ENCODE results near the gene KMO.

The KMO gene

GRCh38 chr1:241611736-241612135 lies 79.6 kb downstream of the KMO start:
- no peaks in the 10 kb centered on the region for H3K27me3 ChIP-seq (ENCODE audit: insufficient read depth, poor library complexity, severe bottlenecking)
- TF ChIP-seq, protein P1, sequence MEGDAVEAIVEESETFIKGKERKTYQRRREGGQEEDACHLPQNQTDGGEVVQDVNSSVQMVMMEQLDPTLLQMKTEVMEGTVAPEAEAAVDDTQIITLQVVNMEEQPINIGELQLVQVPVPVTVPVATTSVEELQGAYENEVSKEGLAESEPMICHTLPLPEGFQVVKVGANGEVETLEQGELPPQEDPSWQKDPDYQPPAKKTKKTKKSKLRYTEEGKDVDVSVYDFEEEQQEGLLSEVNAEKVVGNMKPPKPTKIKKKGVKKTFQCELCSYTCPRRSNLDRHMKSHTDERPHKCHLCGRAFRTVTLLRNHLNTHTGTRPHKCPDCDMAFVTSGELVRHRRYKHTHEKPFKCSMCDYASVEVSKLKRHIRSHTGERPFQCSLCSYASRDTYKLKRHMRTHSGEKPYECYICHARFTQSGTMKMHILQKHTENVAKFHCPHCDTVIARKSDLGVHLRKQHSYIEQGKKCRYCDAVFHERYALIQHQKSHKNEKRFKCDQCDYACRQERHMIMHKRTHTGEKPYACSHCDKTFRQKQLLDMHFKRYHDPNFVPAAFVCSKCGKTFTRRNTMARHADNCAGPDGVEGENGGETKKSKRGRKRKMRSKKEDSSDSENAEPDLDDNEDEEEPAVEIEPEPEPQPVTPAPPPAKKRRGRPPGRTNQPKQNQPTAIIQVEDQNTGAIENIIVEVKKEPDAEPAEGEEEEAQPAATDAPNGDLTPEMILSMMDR (IDR thresholded peaks at IDR 0.05; ENCODE audit: poor library complexity, severe bottlenecking), result no peak

DNA sequence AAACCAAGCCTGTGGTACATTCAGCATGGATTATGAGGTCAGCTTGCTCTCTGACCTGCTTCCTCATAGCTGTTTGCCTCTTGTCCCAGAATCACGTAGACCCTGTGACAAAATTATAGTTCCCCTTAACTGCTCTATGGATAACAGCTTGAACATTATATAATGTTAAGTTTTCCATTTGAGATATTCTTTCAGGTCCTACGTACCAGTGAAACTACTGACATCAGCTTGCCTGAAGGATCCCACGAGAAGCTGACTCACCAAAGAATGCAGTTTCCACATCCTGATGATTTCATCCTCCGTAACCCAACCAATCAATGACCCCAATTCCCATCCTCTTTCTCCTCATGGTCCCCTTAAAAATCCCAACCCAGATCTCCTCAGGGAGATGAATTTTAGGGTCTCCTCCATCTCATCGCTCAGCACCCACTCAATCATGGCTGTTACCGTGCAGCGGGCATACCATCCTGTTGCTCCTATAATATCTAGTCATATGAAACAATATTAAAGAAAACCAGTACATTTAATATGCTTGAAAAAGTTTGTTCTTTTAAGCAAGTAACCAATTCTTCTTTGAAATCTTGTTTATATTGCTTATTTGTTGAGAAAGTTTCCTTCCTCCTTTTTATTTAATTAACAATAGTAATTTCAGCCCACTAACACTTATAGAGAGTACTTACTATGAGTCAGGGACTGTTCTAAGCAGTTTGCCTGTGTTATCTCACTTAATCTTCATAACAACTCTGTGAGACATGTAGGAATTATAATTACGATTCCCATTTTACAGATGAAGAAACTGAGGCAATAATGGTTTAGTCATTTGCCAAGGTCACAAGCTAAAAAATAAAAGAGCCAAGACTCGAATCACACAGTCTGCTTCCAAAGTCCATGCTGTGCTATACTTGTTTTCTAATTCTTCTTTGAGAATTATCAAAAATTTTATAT lies 80.6 kb downstream of the KMO start:
- no peaks in the 10 kb centered on the region for H3K27me3 ChIP-seq (ENCODE audit: insufficient read depth, poor library complexity, severe bottlenecking)
- H3K36me3 ChIP-seq (ENCODE audit: low read depth), result no peaks in the 10 kb centered on the region
- H3K27ac ChIP-seq (ENCODE audit: poor library complexity, severe bottlenecking), result peak overlapping the region; percentile 41
- no peak for DNase-seq (ENCODE audit: low spot score)
- peaks cover 32% of the 10 kb centered on the region for H3K4me1 ChIP-seq (ENCODE audit: insufficient read depth, poor library complexity, severe bottlenecking)
- TF ChIP-seq, protein P1 (IDR thresholded peaks at IDR 0.05; ENCODE audit: poor library complexity, severe bottlenecking), result no peak
- ATAC-seq (ENCODE audit: low read depth), result peak; percentile 36; the same call in 1 of the 3 replicates
- no peak overlapping the region for H3K4me3 ChIP-seq (ENCODE audit: severe bottlenecking)
- no peaks in the 10 kb centered on the region for H3K9me3 ChIP-seq (ENCODE audit: severe bottlenecking)

More at GRCh38 chr1:241611736-241612135, 79.6 kb downstream of the KMO start:
- Histone ChIP-seq H3K36me3 (ENCODE audit: low read depth) (no peaks in the 10 kb centered on the region), H3K9me3 (ENCODE audit: severe bottlenecking) (no peaks in the 10 kb centered on the region), H3K4me1 (ENCODE audit: insufficient read depth, poor library complexity, severe bottlenecking) (peaks cover 42% of the 10 kb centered on the region), H3K27ac (ENCODE audit: poor library complexity, severe bottlenecking) (peak overlapping the region; percentile 41), H3K4me3 (ENCODE audit: severe bottlenecking) (no peak overlapping the region)
- ATAC-seq (ENCODE audit: low read depth) (no peak), DNase-seq (ENCODE audit: low spot score) (no peak)

DNA sequence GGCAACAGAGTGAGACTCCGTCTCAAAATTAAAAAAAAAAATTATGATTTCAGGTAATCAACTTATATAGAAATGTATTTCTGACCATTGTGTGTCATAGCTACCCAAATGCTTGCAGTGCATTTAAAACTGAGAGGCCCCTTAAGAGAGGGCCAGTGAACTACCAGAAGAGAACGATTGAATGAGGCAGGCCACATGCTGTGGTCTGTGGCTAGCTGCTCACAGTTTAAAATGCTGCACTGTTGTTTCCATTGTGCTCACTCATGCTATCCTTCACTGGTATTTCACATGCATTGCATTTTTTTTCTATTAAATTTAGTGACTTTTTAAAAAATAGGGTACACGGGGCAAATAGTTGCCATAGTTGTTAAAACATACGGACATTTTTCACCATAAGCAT lies 82.0 kb downstream of the KMO start:
- ATAC-seq (ENCODE audit: low read depth), result no peak
- Histone ChIP-seq H3K27ac (ENCODE audit: poor library complexity, severe bottlenecking) (no peak overlapping the region), H3K36me3 (ENCODE audit: low read depth) (no peaks in the 10 kb centered on the region), H3K9me3 (ENCODE audit: severe bottlenecking) (no peaks in the 10 kb centered on the region), H3K4me3 (ENCODE audit: severe bottlenecking) (no peak overlapping the region), H3K27me3 (ENCODE audit: insufficient read depth, poor library complexity, severe bottlenecking) (no peaks in the 10 kb centered on the region), H3K4me1 (ENCODE audit: insufficient read depth, poor library complexity, severe bottlenecking) (peaks cover 21% of the 10 kb centered on the region)
- no peak for DNase-seq (ENCODE audit: low spot score)
- TF ChIP-seq, protein P1 (IDR thresholded peaks at IDR 0.05; ENCODE audit: poor library complexity, severe bottlenecking), result no peak

DNA sequence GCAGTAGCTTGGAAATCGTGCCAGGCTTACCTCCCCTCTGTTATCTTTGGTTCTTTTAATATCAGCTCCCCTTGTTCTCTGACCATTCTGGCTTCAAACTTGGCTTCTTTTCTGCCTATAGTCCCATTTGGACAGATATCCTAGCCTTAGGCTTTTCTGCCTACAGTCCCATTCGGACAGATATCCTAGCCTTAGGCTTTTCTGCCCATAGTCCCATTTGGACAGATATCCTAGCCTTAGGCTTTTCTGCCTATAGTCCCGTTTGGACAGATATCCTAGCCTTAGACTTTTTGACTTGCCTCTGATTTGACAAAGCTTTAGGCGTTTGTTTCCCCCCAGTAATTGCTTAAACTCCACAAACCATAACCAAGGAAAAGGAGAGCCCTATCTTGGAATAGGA lies 82.4 kb downstream of the KMO start:
- Histone ChIP-seq H3K36me3 (ENCODE audit: low read depth) (no peaks in the 10 kb centered on the region), H3K27me3 (ENCODE audit: insufficient read depth, poor library complexity, severe bottlenecking) (no peaks in the 10 kb centered on the region), H3K27ac (ENCODE audit: poor library complexity, severe bottlenecking) (no peak overlapping the region), H3K4me1 (ENCODE audit: insufficient read depth, poor library complexity, severe bottlenecking) (peaks cover 21% of the 10 kb centered on the region), H3K9me3 (ENCODE audit: severe bottlenecking) (no peaks in the 10 kb centered on the region), H3K4me3 (ENCODE audit: severe bottlenecking) (no peak overlapping the region)
- DNase-seq (ENCODE audit: low spot score), result no peak
- ATAC-seq (ENCODE audit: low read depth), result no peak
- TF ChIP-seq, protein P1 (IDR thresholded peaks at IDR 0.05; ENCODE audit: poor library complexity, severe bottlenecking), result no peak
